Measurements from ENCODE around the gene CBX8.

- TF ChIP-seq GATA3 (IDR thresholded peaks at IDR 0.05; ENCODE audit: low read depth, low read length) (no peak), GATA2 (IDR thresholded peaks at IDR 0.05; ENCODE audit: low read depth, low read length) (no peak)
Measured at GRCh38 chr17:79830763-79831264, 33.9 kb upstream of the CBX8 start.

Measured in SH-SY5Y (cell line).